ENCODE data around the gene FAM20A.

FAM20A gene

GRCh38 chr17:68559316-68559715 is 41.9 kb downstream of the FAM20A start:
- DNase-seq (ENCODE audit: insufficient read length, low spot score) (no peak), FAIRE-seq (no peak)
- no peak for TF ChIP-seq CTCF (IDR thresholded peaks at IDR 0.05; ENCODE audit: insufficient read depth, missing control alignments)

GRCh38 chr17:68556551-68556950 is 44.6 kb downstream of the FAM20A start:
- FAIRE-seq (no peak), DNase-seq (ENCODE audit: insufficient read length, low spot score) (no peak)
- no peak for TF ChIP-seq CTCF (IDR thresholded peaks at IDR 0.05; ENCODE audit: insufficient read depth, missing control alignments)

GRCh38 chr17:68544111-68544915 is 56.9 kb downstream of the FAM20A start:
- no peak for FAIRE-seq
- DNase-seq (ENCODE audit: insufficient read length, low spot score) = no peak
- TF ChIP-seq CTCF (IDR thresholded peaks at IDR 0.05; ENCODE audit: insufficient read depth, missing control alignments) = no peak

- DNase-seq (ENCODE audit: insufficient read length, low spot score) (no peak), FAIRE-seq (no peak)
- TF ChIP-seq CTCF (IDR thresholded peaks at IDR 0.05; ENCODE audit: insufficient read depth, missing control alignments) = no peak
Observed at GRCh38 chr17:68542698-68543463, 58.3 kb downstream of the FAM20A start.

GRCh38 chr17:68541816-68542215 is 59.4 kb downstream of the FAM20A start:
- no peak for FAIRE-seq

GRCh38 chr17:68540981-68541380 is 60.2 kb downstream of the FAM20A start:
- FAIRE-seq = no peak
- DNase-seq (ENCODE audit: insufficient read length, low spot score) = no peak
- no peak for TF ChIP-seq CTCF (IDR thresholded peaks at IDR 0.05; ENCODE audit: insufficient read depth, missing control alignments)

More at GRCh38 chr17:68541816-68542215, 59.4 kb downstream of the FAM20A start:
- no peak for DNase-seq (ENCODE audit: insufficient read length, low spot score)
- no peak for TF ChIP-seq CTCF (IDR thresholded peaks at IDR 0.05; ENCODE audit: insufficient read depth, missing control alignments)

Data from D721Med (cell line).